OCI-LY7 (cell line): ENCODE data around the gene SHPK. TPM values are rescaled to one million over a fixed set of nuclear protein-coding genes. Genes with fewer than 3 reads are reported as not detected.

Experiments used
- BruUV-seq: library from RNA; stranded (reverse); fragments of 400-500 nt; replicated peaks from 2 replicates; lab custom pipeline; 2021; lab: Mats Ljungman, UMichigan
- CTCF ChIA-PET: fragments of 300-600 bp; sonication (Branson Sonifier 250); formaldehyde crosslinking; loops from one replicate; lab custom pipeline; 2022; ENCODE audit warnings: antibody characterized with exemption; ENCODE audit not compliant: unreplicated experiment; lab: Charles Lee
- POLR2A ChIA-PET: fragments of 300-600 bp; sonication (Branson Sonifier 250); formaldehyde crosslinking; loops from one replicate; lab custom pipeline; 2022; ENCODE audit warnings: antibody characterized with exemption; lab: Charles Lee
- DNase-seq: peaks from one replicate; pipeline ENCODE4 v3.0.0-alpha.2; 2015; ENCODE audit warnings: low spot score
- H2AFZ ChIP-seq: fragments of 200-600 bp; sonication (generic), shearing (Covaris generic); 2 replicates; pipeline ENCODE4 v1.6.1; 2014; ENCODE audit warnings: mild to moderate bottlenecking, antibody characterized with exemption, low read length, moderate library complexity
- H3K27ac ChIP-seq: fragments of 200-600 bp; sonication (generic); 2 replicates; pipeline ENCODE4 v1.5.1; 2014; ENCODE audit warnings: mixed run types, low read depth, mild to moderate bottlenecking, moderate library complexity, low read length, inconsistent platforms; ENCODE audit not compliant: poor library complexity, severe bottlenecking
- H3K36me3 ChIP-seq: fragments of 200-600 bp; sonication (generic); 2 replicates; pipeline ENCODE4 v1.6.1; 2014; ENCODE audit warnings: mild to moderate bottlenecking, antibody characterized with exemption, low read length, moderate library complexity, mixed read lengths; ENCODE audit not compliant: insufficient read depth
- H3K4me1 ChIP-seq: fragments of 200-600 bp; sonication (generic); 2 replicates; pipeline ENCODE4 v1.5.1; 2014; ENCODE audit warnings: mild to moderate bottlenecking, low read length; ENCODE audit not compliant: insufficient read depth, poor library complexity, severe bottlenecking
- H3K4me2 ChIP-seq: fragments of 200-600 bp; sonication (generic); 2 replicates; pipeline ENCODE4 v1.6.1; 2014; ENCODE audit warnings: mild to moderate bottlenecking, low read length
- H3K4me3 ChIP-seq: fragments of 200-600 bp; sonication (generic); 2 replicates; pipeline ENCODE4 v1.5.1; 2014; ENCODE audit warnings: mild to moderate bottlenecking, low read depth, low read length; ENCODE audit not compliant: poor library complexity, severe bottlenecking
- H3K79me2 ChIP-seq: fragments of 200-600 bp; sonication (generic); 2 replicates; pipeline ENCODE4 v1.6.1; 2016; ENCODE audit warnings: low read depth, mild to moderate bottlenecking, low read length, moderate library complexity, mixed read lengths; ENCODE audit not compliant: insufficient read depth
- H3K9me2 ChIP-seq: fragments of 200-600 bp; sonication (generic); 2 replicates; pipeline ENCODE4 v1.6.1; 2016; ENCODE audit warnings: mild to moderate bottlenecking, low read length, mixed read lengths; ENCODE audit not compliant: insufficient read depth
- H3K9me3 ChIP-seq: fragments of 200-600 bp; sonication (generic); 2 replicates; pipeline ENCODE4 v1.6.1; 2014; ENCODE audit warnings: mild to moderate bottlenecking, mixed run types, low read length, mixed read lengths
- H4K20me1 ChIP-seq: fragments of 200-600 bp; sonication (generic); 2 replicates; pipeline ENCODE4 v1.6.1; 2014; ENCODE audit warnings: mild to moderate bottlenecking, antibody characterized with exemption, low read length, moderate library complexity, mixed read lengths; ENCODE audit not compliant: insufficient read depth
- CTCF ChIP-seq: fragments of 200-600 bp; sonication (generic); conservative IDR thresholded peaks from 2 replicates; pipeline ENCODE4 v1.5.1; 2014; ENCODE audit warnings: mild to moderate bottlenecking, antibody characterized with exemption, low read length, moderate library complexity, mixed read lengths
- EZH2phosphoT487 ChIP-seq: fragments of 200-600 bp; sonication (generic); IDR thresholded peaks from 2 replicates; pipeline ENCODE4 v1.6.1; 2018; ENCODE audit warnings: low read depth, borderline replicate concordance, mild to moderate bottlenecking, mixed run types, antibody characterized with exemption, low read length, moderate library complexity, mixed read lengths
- intact Hi-C: fragments of 100-400 bp; cut with micrococcal nuclease; formaldehyde crosslinking; loops from one replicate; pipeline ENCODE4 v1.10.0; 2022; ENCODE audit not compliant: unreplicated experiment
- total RNA-seq, 2 experiments: library from RNA; depleted of rRNA in 1 of 2; stranded (reverse); fragments of >200 nt in 1 of 2; shearing (Covaris generic) in 1 of 2; gene quantifications; 2 replicates each; pipeline ENCODE4 v1.2.3, GENCODE V29; 2014 to 2022

The SHPK gene
- total RNA-seq, 2 experiments from 2014 or later: 16.9 to 17.0 TPM

- Histone ChIP-seq H3K4me3 (no peak overlapping the region), H3K9me3 (no peaks in the 10 kb centered on the region), H3K4me2 (no peak overlapping the region), H3K4me1 (peaks cover 10% of the 10 kb centered on the region), H3K79me2 (no peaks in the 10 kb centered on the region), H3K9me2 (no peaks in the 10 kb centered on the region), H3K36me3 (no peaks in the 10 kb centered on the region), H2AFZ (no peak overlapping the region), H3K27ac (no peak overlapping the region), H4K20me1 (no peaks in the 10 kb centered on the region)
- DNase-seq: no peak
- intact Hi-C loops: no loop called here
- ChIA-PET POLR2A (no interaction called here), CTCF (no interaction called here)
- BruUV-seq: no TSS peak
- TF ChIP-seq CTCF (no peak), EZH2phosphoT487 (no peak)
Observed at GRCh38 chr17:3592216-3592860, 43.7 kb downstream of the SHPK start.

GRCh38 chr17:3590768-3591167 is 45.3 kb downstream of the SHPK start:
- no peak for TF ChIP-seq EZH2phosphoT487
- no peak for TF ChIP-seq CTCF
- Histone ChIP-seq H4K20me1 (no peaks in the 10 kb centered on the region), H3K36me3 (no peaks in the 10 kb centered on the region), H3K9me2 (no peaks in the 10 kb centered on the region), H3K4me1 (peaks cover 10% of the 10 kb centered on the region), H3K9me3 (no peaks in the 10 kb centered on the region), H2AFZ (no peak overlapping the region), H3K79me2 (no peaks in the 10 kb centered on the region), H3K4me3 (no peak overlapping the region), H3K27ac (no peak overlapping the region), H3K4me2 (0 out of 2 replicates have a peak overlapping the region, but pooled peaks have one; percentile 15)
- intact Hi-C loops: no loop called here
- DNase-seq: no peak
- CTCF ChIA-PET: no interaction called here
- POLR2A ChIA-PET: no interaction called here
- no TSS peak for BruUV-seq

- intact Hi-C loops: no loop called here
- H3K27ac ChIP-seq: no peak overlapping the region
- H3K4me2 ChIP-seq: 0 out of 2 replicates have a peak overlapping the region, but pooled peaks have one; percentile 15
- BruUV-seq: no TSS peak
- H3K9me3 ChIP-seq: no peaks in the 10 kb centered on the region
- peaks cover 10% of the 10 kb centered on the region for H3K4me1 ChIP-seq
- H3K4me3 ChIP-seq: no peak overlapping the region
- ChIA-PET CTCF (no interaction called here), POLR2A (no interaction called here)
- TF ChIP-seq CTCF: no peak
- TF ChIP-seq EZH2phosphoT487: no peak
- no peaks in the 10 kb centered on the region for H3K36me3 ChIP-seq
- H3K9me2 ChIP-seq: no peaks in the 10 kb centered on the region
- peak; percentile 67 for DNase-seq
- no peaks in the 10 kb centered on the region for H3K79me2 ChIP-seq
- no peak overlapping the region for H2AFZ ChIP-seq
- H4K20me1 ChIP-seq: no peaks in the 10 kb centered on the region
Observed at GRCh38 chr17:3590231-3590630, 45.8 kb downstream of the SHPK start.
